Measurements from ENCODE around the gene BANF2.
"Not testable (repeated sequence)": the region's sequence is repeated elsewhere in the genome, so short reads cannot be mapped to it uniquely, and the experiment has no call there.

Gene BANF2

GRCh38 chr20:17766226-17766625, 66.5 kb downstream of the BANF2 start:
- no peak for DNase-seq (ENCODE audit: low spot score)

- no peak for DNase-seq (ENCODE audit: low spot score)
These were observed 67.9 kb downstream of the BANF2 start for GRCh38 chr20:17767624-17768023.

- DNase-seq (ENCODE audit: low spot score), result no peak
These were observed 68.5 kb downstream of the BANF2 start for GRCh38 chr20:17768271-17768670.

GRCh38 chr20:17769716-17770115, 70.0 kb downstream of the BANF2 start:
- not testable (repeated sequence) for DNase-seq (ENCODE audit: low spot score)

GRCh38 chr20:17771206-17772004, 71.6 kb downstream of the BANF2 start:
- DNase-seq (ENCODE audit: low spot score), result no peak

- no peak for DNase-seq (ENCODE audit: low spot score)
These were observed 72.2 kb downstream of the BANF2 start for GRCh38 chr20:17772005-17772343.

- no peak for DNase-seq (ENCODE audit: low spot score)
These were observed 73.9 kb downstream of the BANF2 start for GRCh38 chr20:17773619-17774018.

- DNase-seq (ENCODE audit: low spot score), result no peak
These were observed 75.8 kb downstream of the BANF2 start for GRCh38 chr20:17775600-17775999.

GRCh38 chr20:17776551-17776950, 76.8 kb downstream of the BANF2 start:
- DNase-seq (ENCODE audit: low spot score), result no peak

GRCh38 chr20:17779011-17779410, 79.2 kb downstream of the BANF2 start:
- DNase-seq (ENCODE audit: low spot score), result not testable (repeated sequence)

GRCh38 chr20:17782768-17783167, 83.0 kb downstream of the BANF2 start:
- DNase-seq (ENCODE audit: low spot score), result no peak

GRCh38 chr20:17783671-17784070, 83.9 kb downstream of the BANF2 start:
- no peak for DNase-seq (ENCODE audit: low spot score)

- DNase-seq (ENCODE audit: low spot score), result no peak
These were observed 85.2 kb downstream of the BANF2 start for GRCh38 chr20:17785007-17785406.

All from activated CD4-positive, alpha-beta T cell treated with anti-CD3 and anti-CD28 coated beads, Interleukin-2, Interleukin-4, amounts not matched to agents 100 ng/mL and 50 ng/mL, durations not matched to agents 16 hours and 8 hours (primary cell).